HG02642 (cell line): Measurements from ENCODE around the gene DGKI.
"Not testable (repeated sequence)": the region's sequence is repeated elsewhere in the genome, so short reads cannot be mapped to it uniquely, and the experiment has no call there.

Experiments
- ATAC-seq: cut with Tn5 transposase; IDR thresholded peaks from one replicate; pipeline ENCODE4 v1.9.1; 2021; ENCODE audit warnings: mild to moderate bottlenecking; ENCODE audit not compliant: unreplicated experiment, poor library complexity

DGKI gene

GRCh38 chr7:137458399-137458798 lies 388.4 kb downstream of the DGKI start:
- ATAC-seq: no peak

GRCh38 chr7:137454767-137455166 lies 392.0 kb downstream of the DGKI start:
- no peak for ATAC-seq

GRCh38 chr7:137454246-137454724 lies 392.5 kb downstream of the DGKI start:
- peak; percentile 67 for ATAC-seq

- no peak for ATAC-seq
Observed at GRCh38 chr7:137453356-137453755, 393.4 kb downstream of the DGKI start.

- no peak for ATAC-seq
Observed at GRCh38 chr7:137449016-137449415, 397.8 kb downstream of the DGKI start.

GRCh38 chr7:137448572-137448971 lies 398.2 kb downstream of the DGKI start:
- not testable (repeated sequence) for ATAC-seq

- ATAC-seq: no peak
Observed at GRCh38 chr7:137446025-137446424, 400.7 kb downstream of the DGKI start.

- ATAC-seq: no peak
Observed at GRCh38 chr7:137445268-137445667, 401.5 kb downstream of the DGKI start.

GRCh38 chr7:137443616-137444015 lies 403.2 kb downstream of the DGKI start:
- ATAC-seq: no peak

GRCh38 chr7:137441451-137441850 lies 405.3 kb downstream of the DGKI start:
- no peak for ATAC-seq

GRCh38 chr7:137439829-137440825 lies 406.6 kb downstream of the DGKI start:
- no peak for ATAC-seq

- ATAC-seq: no peak
Observed at GRCh38 chr7:137434946-137435345, 411.8 kb downstream of the DGKI start.

- no peak for ATAC-seq
Observed at GRCh38 chr7:137434530-137434929, 412.2 kb downstream of the DGKI start.

- no peak for ATAC-seq
Observed at GRCh38 chr7:137423321-137423720, 423.5 kb downstream of the DGKI start.

- no peak for ATAC-seq
Observed at GRCh38 chr7:137421366-137421765, 425.4 kb downstream of the DGKI start.

- no peak for ATAC-seq
Observed at GRCh38 chr7:137418841-137419240, 427.9 kb downstream of the DGKI start.

- ATAC-seq: no peak
Observed at GRCh38 chr7:137417464-137417863, 429.3 kb downstream of the DGKI start.

- ATAC-seq: no peak
Observed at GRCh38 chr7:137413901-137414300, 432.9 kb downstream of the DGKI start.

GRCh38 chr7:137411446-137411845 lies 435.3 kb downstream of the DGKI start:
- no peak for ATAC-seq

GRCh38 chr7:137408126-137408525 lies 438.6 kb downstream of the DGKI start:
- ATAC-seq: no peak

GRCh38 chr7:137407078-137407477 lies 439.7 kb downstream of the DGKI start:
- no peak for ATAC-seq
